HepG2 (cell line): ENCODE data around the gene NADK2. TPM values are rescaled to one million over a fixed set of nuclear protein-coding genes. Genes with fewer than 3 reads are reported as not detected.

Source experiments
- ARNTL ChIP-seq: sonication (generic); formaldehyde crosslinking; IDR thresholded peaks from 2 replicates; pipeline ENCODE4 v1.4.0; 2020; ENCODE audit warnings: mild to moderate bottlenecking, missing genetic modification reagents
- BRD4 ChIP-seq: sonication (generic); formaldehyde crosslinking; IDR thresholded peaks from 2 replicates; pipeline ENCODE4 v1.4.0; 2020; ENCODE audit warnings: missing genetic modification reagents
- HDAC2 ChIP-seq: sonication (generic); formaldehyde crosslinking; IDR thresholded peaks from 2 replicates; pipeline ENCODE4 v1.4.0; 2020; ENCODE audit warnings: missing genetic modification reagents
- IRX3 ChIP-seq: sonication (generic); formaldehyde crosslinking; IDR thresholded peaks from 2 replicates; pipeline ENCODE4 v1.8.1; 2023; ENCODE audit warnings: mild to moderate bottlenecking, low read depth, missing genetic modification reagents, borderline replicate concordance
- JUND ChIP-seq: sonication (generic); formaldehyde crosslinking; IDR thresholded peaks from 2 replicates; pipeline ENCODE4 v1.8.0; 2022; ENCODE audit warnings: mild to moderate bottlenecking, missing genetic modification reagents
- MEIS1 ChIP-seq: sonication (generic); formaldehyde crosslinking; IDR thresholded peaks from 2 replicates; pipeline ENCODE4 v1.9.0; 2021; ENCODE audit warnings: mild to moderate bottlenecking, missing genetic modification reagents, moderate library complexity, borderline replicate concordance
- RELA ChIP-seq: sonication (generic); formaldehyde crosslinking; IDR thresholded peaks from 2 replicates; pipeline ENCODE4 v1.4.0; 2020; ENCODE audit warnings: missing genetic modification reagents
- RFX3 ChIP-seq: IDR thresholded peaks from 2 replicates; pipeline ENCODE4 v1.6.1; 2016; ENCODE audit warnings: missing biosample characterization, missing genetic modification reagents
- SKI ChIP-seq: fragments of 450-650 bp; IDR thresholded peaks from one replicate; pipeline ENCODE4 v1.6.1; 2018; ENCODE audit warnings: mild to moderate bottlenecking; ENCODE audit not compliant: partially characterized antibody
- SNRNP70 ChIP-seq: fragments of 200-400 bp; formaldehyde crosslinking; IDR thresholded peaks from 2 replicates; pipeline ENCODE4 v1.6.1; 2017; ENCODE audit warnings: mild to moderate bottlenecking, low read depth, low read length, moderate library complexity
- ZFX ChIP-seq: sonication (generic); formaldehyde crosslinking; IDR thresholded peaks from 2 replicates; pipeline ENCODE4 v1.4.0; 2020; ENCODE audit warnings: mild to moderate bottlenecking, low read depth, missing genetic modification reagents, moderate library complexity
- ZMYM2 ChIP-seq: sonication (generic); formaldehyde crosslinking; IDR thresholded peaks from 2 replicates; pipeline ENCODE4 v1.8.0; 2022; ENCODE audit warnings: mild to moderate bottlenecking, missing genetic modification reagents
- ZNF124 ChIP-seq: sonication (generic); formaldehyde crosslinking; IDR thresholded peaks from 2 replicates; pipeline ENCODE4 v1.4.0; 2020; ENCODE audit warnings: missing genetic modification reagents
- ZNF230 ChIP-seq: sonication (generic); formaldehyde crosslinking; IDR thresholded peaks from 2 replicates; pipeline ENCODE4 v1.4.0; 2020; ENCODE audit warnings: mild to moderate bottlenecking, missing genetic modification reagents
- ZNF256 ChIP-seq: sonication (generic); formaldehyde crosslinking; conservative IDR thresholded peaks from 2 replicates; pipeline ENCODE4 v1.4.0; 2020; ENCODE audit warnings: missing genetic modification reagents
- ZNF546 ChIP-seq: sonication (generic); formaldehyde crosslinking; conservative IDR thresholded peaks from 2 replicates; pipeline ENCODE4 v1.8.1; 2023; ENCODE audit warnings: mild to moderate bottlenecking, missing genetic modification reagents
- ZNF562 ChIP-seq: sonication (generic); formaldehyde crosslinking; IDR thresholded peaks from 2 replicates; pipeline ENCODE4 v1.8.0; 2022; ENCODE audit warnings: missing genetic modification reagents, borderline replicate concordance
- ZNF563 ChIP-seq: sonication (generic); formaldehyde crosslinking; IDR thresholded peaks from 2 replicates; pipeline ENCODE4 v1.8.0; 2022; ENCODE audit warnings: mild to moderate bottlenecking, moderate library complexity, missing genetic modification reagents
- ZNF577 ChIP-seq: sonication (generic); formaldehyde crosslinking; IDR thresholded peaks from 2 replicates; pipeline ENCODE4 v1.4.0; 2020; ENCODE audit warnings: mild to moderate bottlenecking, low read depth, missing genetic modification reagents, borderline replicate concordance
- ZNF660 ChIP-seq: sonication (generic); formaldehyde crosslinking; IDR thresholded peaks from 2 replicates; pipeline ENCODE4 v1.5.1; 2020; ENCODE audit warnings: mild to moderate bottlenecking, low read depth, missing genetic modification reagents, borderline replicate concordance
- ZNF709 ChIP-seq: sonication (generic); formaldehyde crosslinking; IDR thresholded peaks from 2 replicates; pipeline ENCODE4 v1.5.0; 2020; ENCODE audit warnings: mild to moderate bottlenecking, missing genetic modification reagents
- ZNF746 ChIP-seq: sonication (generic); formaldehyde crosslinking; IDR thresholded peaks from 2 replicates; pipeline ENCODE4 v1.8.0; 2022; ENCODE audit warnings: mild to moderate bottlenecking, missing genetic modification reagents
- ZSCAN30 ChIP-seq: sonication (generic); formaldehyde crosslinking; IDR thresholded peaks from 2 replicates; pipeline ENCODE4 v1.5.0; 2020; ENCODE audit warnings: mild to moderate bottlenecking, missing genetic modification reagents
- polyA plus RNA-seq, 8 experiments: library from polyadenylated mRNA; depleted of rRNA in 3 of 8; stranded (reverse) in 7 of 8; unstranded in 1 of 8; fragments of >200 nt; fragmentation: Illumina TruSeq in 4 of 8; extraction: Trizol in 4 of 8; gene quantifications; 2 replicates each; pipeline versions ENCODE4 v1.2.1 to v1.2.3, GENCODE V29; 2011 to 2016; ENCODE audit warnings: low read depth in 4 of 8, missing spikeins in 1 of 8, mixed read lengths in 1 of 8; ENCODE audit not compliant: insufficient read depth in 1 of 8
- total RNA-seq, 5 experiments: library from RNA; depleted of rRNA; stranded (reverse); fragments of >200 nt; fragmentation: Illumina TruSeq; extraction: Trizol; gene quantifications; 2 replicates each; pipeline ENCODE4 v1.2.3, GENCODE V29; 2016; ENCODE audit warnings: low read depth in 1 of 5
- TF ChIP-seq, protein P1 (sequence below): sonication (generic); formaldehyde crosslinking; IDR thresholded peaks from 2 replicates; pipeline ENCODE4 v1.4.0; 2020; ENCODE audit warnings: missing genetic modification reagents
- TF ChIP-seq, protein P2 (sequence below): sonication (generic); formaldehyde crosslinking; IDR thresholded peaks from 2 replicates; pipeline ENCODE4 v1.4.0; 2020; ENCODE audit warnings: mild to moderate bottlenecking, missing genetic modification reagents
- TF ChIP-seq, protein P3 (sequence below): sonication (generic); formaldehyde crosslinking; IDR thresholded peaks from 2 replicates; pipeline ENCODE4 v1.8.1; 2023; ENCODE audit warnings: missing genetic modification reagents, inconsistent platforms, borderline replicate concordance

Gene NADK2
- total and polyA plus RNA-seq, 2 of the 13 experiments (the other 11 are each of a cell fraction or from before 2014, with no cell fraction given), result 13.9 to 71.4 TPM

DNA sequence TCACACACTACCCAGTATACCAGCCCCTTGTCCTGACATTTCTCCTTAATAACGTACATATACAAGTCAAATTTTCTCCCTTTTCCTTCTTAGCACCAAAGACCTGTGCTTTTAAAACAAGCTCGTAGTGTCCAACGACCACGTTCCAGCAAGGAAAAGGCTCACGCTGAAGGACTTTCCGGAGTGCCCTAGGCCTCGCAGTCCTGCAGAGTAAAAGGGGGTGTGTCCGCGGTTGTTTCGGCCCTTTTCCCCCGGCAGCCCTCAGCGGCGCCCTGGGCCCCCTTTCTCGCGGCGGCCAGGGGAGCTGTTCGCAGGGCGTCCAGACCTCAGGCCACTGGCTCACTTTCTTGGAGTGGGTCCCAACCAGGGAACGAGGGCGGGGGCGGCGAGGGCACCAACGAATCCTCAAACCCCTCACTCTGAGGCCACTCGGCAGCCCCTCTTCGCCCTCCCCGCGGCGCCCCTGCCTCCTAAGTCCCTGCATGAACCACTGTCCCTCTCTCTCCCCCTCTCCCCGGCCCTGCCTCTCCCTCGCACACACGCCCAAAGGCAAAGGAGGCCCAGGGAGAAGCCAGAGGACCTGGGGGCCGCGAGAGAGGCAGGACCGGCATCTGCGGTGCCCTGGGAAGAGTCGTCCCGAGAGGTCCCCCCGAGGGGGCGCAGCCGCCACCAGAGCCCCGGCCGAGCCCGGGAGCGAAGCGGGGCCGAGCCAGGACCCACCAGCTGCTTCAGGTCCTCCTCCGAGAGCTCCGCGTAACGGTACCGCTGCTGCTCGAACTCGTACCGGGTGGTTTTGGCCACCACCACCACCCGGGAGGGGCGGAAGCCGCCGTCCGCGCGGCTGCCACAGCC is 720 bp downstream of the NADK2 start (continued):
- TF ChIP-seq RELA (CRISPR knock-in tag), result no peak
- no peak for TF ChIP-seq SNRNP70
- no peak for TF ChIP-seq BRD4 (CRISPR knock-in tag)
- TF ChIP-seq ZNF563 (CRISPR knock-in tag), result no peak
- TF ChIP-seq, protein P1, sequence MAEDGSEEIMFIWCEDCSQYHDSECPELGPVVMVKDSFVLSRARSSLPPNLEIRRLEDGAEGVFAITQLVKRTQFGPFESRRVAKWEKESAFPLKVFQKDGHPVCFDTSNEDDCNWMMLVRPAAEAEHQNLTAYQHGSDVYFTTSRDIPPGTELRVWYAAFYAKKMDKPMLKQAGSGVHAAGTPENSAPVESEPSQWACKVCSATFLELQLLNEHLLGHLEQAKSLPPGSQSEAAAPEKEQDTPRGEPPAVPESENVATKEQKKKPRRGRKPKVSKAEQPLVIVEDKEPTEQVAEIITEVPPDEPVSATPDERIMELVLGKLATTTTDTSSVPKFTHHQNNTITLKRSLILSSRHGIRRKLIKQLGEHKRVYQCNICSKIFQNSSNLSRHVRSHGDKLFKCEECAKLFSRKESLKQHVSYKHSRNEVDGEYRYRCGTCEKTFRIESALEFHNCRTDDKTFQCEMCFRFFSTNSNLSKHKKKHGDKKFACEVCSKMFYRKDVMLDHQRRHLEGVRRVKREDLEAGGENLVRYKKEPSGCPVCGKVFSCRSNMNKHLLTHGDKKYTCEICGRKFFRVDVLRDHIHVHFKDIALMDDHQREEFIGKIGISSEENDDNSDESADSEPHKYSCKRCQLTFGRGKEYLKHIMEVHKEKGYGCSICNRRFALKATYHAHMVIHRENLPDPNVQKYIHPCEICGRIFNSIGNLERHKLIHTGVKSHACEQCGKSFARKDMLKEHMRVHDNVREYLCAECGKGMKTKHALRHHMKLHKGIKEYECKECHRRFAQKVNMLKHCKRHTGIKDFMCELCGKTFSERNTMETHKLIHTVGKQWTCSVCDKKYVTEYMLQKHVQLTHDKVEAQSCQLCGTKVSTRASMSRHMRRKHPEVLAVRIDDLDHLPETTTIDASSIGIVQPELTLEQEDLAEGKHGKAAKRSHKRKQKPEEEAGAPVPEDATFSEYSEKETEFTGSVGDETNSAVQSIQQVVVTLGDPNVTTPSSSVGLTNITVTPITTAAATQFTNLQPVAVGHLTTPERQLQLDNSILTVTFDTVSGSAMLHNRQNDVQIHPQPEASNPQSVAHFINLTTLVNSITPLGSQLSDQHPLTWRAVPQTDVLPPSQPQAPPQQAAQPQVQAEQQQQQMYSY (CRISPR knock-in tag), result no peak
- TF ChIP-seq SKI, result no peak
- TF ChIP-seq HDAC2, result no peak
- no peak for TF ChIP-seq RFX3 (CRISPR knock-in tag)
- no peak for TF ChIP-seq ZNF577 (CRISPR knock-in tag)
- TF ChIP-seq ARNTL, result no peak
- no peak for TF ChIP-seq ZNF562 (CRISPR knock-in tag)
- TF ChIP-seq ZNF546 (CRISPR knock-in tag), result no peak
- no peak for TF ChIP-seq ZNF709 (CRISPR knock-in tag)
- no peak for TF ChIP-seq ZNF230 (CRISPR knock-in tag)
- TF ChIP-seq ZNF746 (CRISPR knock-in tag), result no peak
- TF ChIP-seq, protein P2, sequence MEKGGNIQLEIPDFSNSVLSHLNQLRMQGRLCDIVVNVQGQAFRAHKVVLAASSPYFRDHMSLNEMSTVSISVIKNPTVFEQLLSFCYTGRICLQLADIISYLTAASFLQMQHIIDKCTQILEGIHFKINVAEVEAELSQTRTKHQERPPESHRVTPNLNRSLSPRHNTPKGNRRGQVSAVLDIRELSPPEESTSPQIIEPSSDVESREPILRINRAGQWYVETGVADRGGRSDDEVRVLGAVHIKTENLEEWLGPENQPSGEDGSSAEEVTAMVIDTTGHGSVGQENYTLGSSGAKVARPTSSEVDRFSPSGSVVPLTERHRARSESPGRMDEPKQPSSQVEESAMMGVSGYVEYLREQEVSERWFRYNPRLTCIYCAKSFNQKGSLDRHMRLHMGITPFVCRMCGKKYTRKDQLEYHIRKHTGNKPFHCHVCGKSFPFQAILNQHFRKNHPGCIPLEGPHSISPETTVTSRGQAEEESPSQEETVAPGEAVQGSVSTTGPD, result no peak
- TF ChIP-seq ZMYM2 (CRISPR knock-in tag), result no peak
- TF ChIP-seq IRX3, result no peak
- TF ChIP-seq ZNF660 (CRISPR knock-in tag), result no peak
- TF ChIP-seq MEIS1 (CRISPR knock-in tag), result no peak; the same call in 1 of the 2 replicates
- no peak for TF ChIP-seq ZNF124
- TF ChIP-seq JUND (CRISPR knock-in tag), result no peak
- TF ChIP-seq ZNF256, result no peak
- TF ChIP-seq ZSCAN30 (CRISPR knock-in tag), result no peak
- TF ChIP-seq, protein P3, sequence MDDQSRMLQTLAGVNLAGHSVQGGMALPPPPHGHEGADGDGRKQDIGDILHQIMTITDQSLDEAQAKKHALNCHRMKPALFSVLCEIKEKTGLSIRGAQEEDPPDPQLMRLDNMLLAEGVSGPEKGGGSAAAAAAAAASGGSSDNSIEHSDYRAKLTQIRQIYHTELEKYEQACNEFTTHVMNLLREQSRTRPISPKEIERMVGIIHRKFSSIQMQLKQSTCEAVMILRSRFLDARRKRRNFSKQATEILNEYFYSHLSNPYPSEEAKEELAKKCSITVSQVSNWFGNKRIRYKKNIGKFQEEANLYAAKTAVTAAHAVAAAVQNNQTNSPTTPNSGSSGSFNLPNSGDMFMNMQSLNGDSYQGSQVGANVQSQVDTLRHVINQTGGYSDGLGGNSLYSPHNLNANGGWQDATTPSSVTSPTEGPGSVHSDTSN, result no peak
- peak; percentile 92 for TF ChIP-seq ZFX (CRISPR knock-in tag)
